Esophagus squamous epithelium (tissue), 5 donors: ENCODE results near the gene CPXM2. TPM values are rescaled to one million over a fixed set of nuclear protein-coding genes. Genes with fewer than 3 reads are reported as not detected.

Experiments used
- DNase-seq: peaks from one replicate; lab custom pipeline; 2025; lab: John Stamatoyannopoulos, UW
- H3K27ac ChIP-seq, 4 donors: fragments of 200-600 bp; sonication (generic); one replicate each; pipeline ENCODE4 v1.5.1; 2016 to 2019; ENCODE audit warnings: mild to moderate bottlenecking in 1 of 4
- H3K27me3 ChIP-seq, 4 donors: fragments of 200-600 bp; sonication (generic); 1 replicate in 3 of 4; 2 replicates in 1 of 4; pipeline versions ENCODE4 v1.5.1 to v1.6.0; 2017 to 2021; ENCODE audit warnings: antibody characterized with exemption in 1 of 4
- H3K36me3 ChIP-seq, 3 donors: fragments of 200-600 bp; sonication (generic); one replicate each; pipeline ENCODE4 v1.5.1; 2016 to 2019
- H3K4me1 ChIP-seq, 3 donors: fragments of 200-600 bp; sonication (generic); one replicate each; pipeline ENCODE4 v1.5.1; 2017 to 2019
- H3K4me3 ChIP-seq, 4 donors: fragments of 200-600 bp; sonication (generic); 1 replicate in 3 of 4; 2 replicates in 1 of 4; pipeline ENCODE4 v1.5.1; 2016 to 2019; ENCODE audit warnings: mild to moderate bottlenecking in 2 of 4, moderate library complexity in 1 of 4
- H3K9me3 ChIP-seq, 3 donors: fragments of 200-600 bp; sonication (generic); one replicate each; pipeline ENCODE4 v1.5.1; 2016 to 2019
- POLR2A ChIP-seq, 4 donors: fragments of 450-650 bp; IDR thresholded peaks; one replicate each; pipeline ENCODE4 v1.6.1; 2017; ENCODE audit warnings: antibody characterized with exemption in 4 of 4, mild to moderate bottlenecking in 4 of 4, moderate library complexity in 3 of 4
- WGBS, 2 donors: methylation state at CpG; one replicate each; pipeline ENCODE4 v1.1.5; 2018; 5-methylcytosine and 5-hydroxymethylcytosine counted together
- intact Hi-C: fragments of 100-400 bp; cut with DNase I; formaldehyde crosslinking; loops from one replicate; pipeline ENCODE4 v1.15.0; 2022
- total RNA-seq, 4 donors: library from RNA; depleted of rRNA; stranded (reverse); fragments of >200 nt; gene quantifications; one replicate each; pipeline ENCODE4 v1.1.0, GENCODE V29; 2016
- TF ChIP-seq, protein P1 (sequence below), 6 experiments: fragments of 450-650 bp in 4 of 6; fragments of 200-600 bp in 2 of 6; sonication (generic) in 2 of 6; IDR thresholded peaks; one replicate each; pipeline ENCODE4 v1.5.1; 2016 to 2019; ENCODE audit warnings: antibody characterized with exemption in 6 of 6, mild to moderate bottlenecking in 4 of 6, moderate library complexity in 4 of 6
- donor health status: DM: yes; HTN: yes; CAD: no.

Gene CPXM2
- total RNA-seq, 4 donors from 2014 or later, result 2.5 to 9.2 (median 3.0) TPM

DNA sequence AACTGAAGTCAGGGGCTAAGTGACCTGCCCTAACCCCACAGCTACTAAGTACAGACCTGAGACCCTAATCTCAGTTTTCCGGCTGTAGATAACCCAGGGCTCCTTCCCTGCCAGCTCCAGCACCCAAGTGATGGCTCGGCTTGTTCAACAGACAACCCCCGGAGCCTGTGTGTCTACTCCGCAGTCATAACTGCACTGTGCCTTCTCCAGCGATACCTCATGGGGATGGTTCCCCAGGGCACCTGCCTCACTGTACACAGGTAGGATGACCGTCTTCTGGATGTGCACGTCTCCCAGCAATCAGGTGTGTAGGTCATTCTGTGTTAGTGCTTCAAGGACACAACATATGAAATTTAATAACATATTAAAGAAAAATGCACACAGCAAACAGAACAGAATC lies 37.1 kb downstream of the CPXM2 start:
- no peaks in the 10 kb centered on the region for H3K9me3 ChIP-seq
- 93% methylated on average over 5 to 7 of the region's 7 CpGs for WGBS, 2 donors
- no peak overlapping the region for H3K4me3 ChIP-seq
- no peak overlapping the region for H3K27ac ChIP-seq
- DNase-seq, result no peak
- no peaks in the 10 kb centered on the region for H3K36me3 ChIP-seq
- intact Hi-C loops, result no loop called here
- no peak for TF ChIP-seq POLR2A (IDR thresholded peaks at IDR 0.05)
- TF ChIP-seq, protein P1, sequence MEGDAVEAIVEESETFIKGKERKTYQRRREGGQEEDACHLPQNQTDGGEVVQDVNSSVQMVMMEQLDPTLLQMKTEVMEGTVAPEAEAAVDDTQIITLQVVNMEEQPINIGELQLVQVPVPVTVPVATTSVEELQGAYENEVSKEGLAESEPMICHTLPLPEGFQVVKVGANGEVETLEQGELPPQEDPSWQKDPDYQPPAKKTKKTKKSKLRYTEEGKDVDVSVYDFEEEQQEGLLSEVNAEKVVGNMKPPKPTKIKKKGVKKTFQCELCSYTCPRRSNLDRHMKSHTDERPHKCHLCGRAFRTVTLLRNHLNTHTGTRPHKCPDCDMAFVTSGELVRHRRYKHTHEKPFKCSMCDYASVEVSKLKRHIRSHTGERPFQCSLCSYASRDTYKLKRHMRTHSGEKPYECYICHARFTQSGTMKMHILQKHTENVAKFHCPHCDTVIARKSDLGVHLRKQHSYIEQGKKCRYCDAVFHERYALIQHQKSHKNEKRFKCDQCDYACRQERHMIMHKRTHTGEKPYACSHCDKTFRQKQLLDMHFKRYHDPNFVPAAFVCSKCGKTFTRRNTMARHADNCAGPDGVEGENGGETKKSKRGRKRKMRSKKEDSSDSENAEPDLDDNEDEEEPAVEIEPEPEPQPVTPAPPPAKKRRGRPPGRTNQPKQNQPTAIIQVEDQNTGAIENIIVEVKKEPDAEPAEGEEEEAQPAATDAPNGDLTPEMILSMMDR (IDR thresholded peaks at IDR 0.05), result no peak
- no peaks in the 10 kb centered on the region for H3K27me3 ChIP-seq
- H3K4me1 ChIP-seq, result peaks cover 0 to 12% (median 0%) of the 10 kb centered on the region in 3 donors

DNA sequence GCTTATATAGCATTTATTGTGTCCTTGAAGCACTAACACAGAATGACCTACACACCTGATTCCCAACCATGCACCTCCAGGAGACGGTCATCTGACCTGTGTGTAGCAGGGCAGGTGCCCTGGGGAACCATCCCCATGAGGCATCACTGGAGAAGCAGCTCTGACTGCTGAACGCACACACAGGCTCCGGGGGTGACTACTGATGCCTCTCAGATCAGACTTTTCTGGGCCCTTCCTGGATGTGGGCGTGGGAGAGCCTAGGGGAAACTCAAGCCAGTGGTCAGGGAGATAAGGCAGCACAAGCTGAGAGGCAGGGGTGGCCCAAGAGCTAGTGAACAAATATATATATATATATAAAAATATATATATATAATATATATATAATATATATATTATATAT lies 37.6 kb downstream of the CPXM2 start:
- intact Hi-C loops, result no loop called here
- H3K27ac ChIP-seq, result no peak overlapping the region
- WGBS, 2 donors, result 57 to 81% methylated on average over 2 to 3 of the region's 4 CpGs

DNA sequence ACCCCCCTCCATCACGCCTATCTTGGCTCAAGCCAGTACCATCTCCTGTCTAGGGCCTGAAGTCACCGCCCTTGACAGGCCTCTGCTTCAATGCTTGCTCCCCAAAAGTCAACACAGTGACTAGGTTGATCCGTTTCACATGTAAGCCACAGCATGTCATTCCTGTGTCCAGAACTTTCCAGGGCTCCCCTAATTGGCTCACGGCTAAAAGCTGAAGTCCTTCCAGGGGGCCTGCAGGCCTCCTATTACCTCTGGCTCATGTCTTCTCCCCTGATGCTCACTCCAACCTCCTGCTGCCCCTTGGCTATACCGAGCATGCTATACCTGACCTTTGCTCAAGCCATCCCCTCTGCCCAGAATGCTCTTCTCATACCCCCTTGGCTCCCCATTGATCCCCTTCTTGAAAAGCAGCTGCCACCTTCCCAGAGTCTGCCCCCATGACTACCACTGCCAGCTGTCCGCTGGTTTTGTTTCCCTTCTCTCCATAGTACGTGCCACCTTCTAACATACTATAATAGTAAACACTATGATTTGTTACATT lies 39.1 kb downstream of the CPXM2 start:
- H3K4me3 ChIP-seq, result no peak overlapping the region
- no peaks in the 10 kb centered on the region for H3K27me3 ChIP-seq
- no peak overlapping the region for H3K27ac ChIP-seq
- intact Hi-C loops, result no loop called here
- WGBS, 2 donors, result 84 to 89% methylated on average over 7 of the region's 7 CpGs
- no peak for TF ChIP-seq POLR2A (IDR thresholded peaks at IDR 0.05)
- TF ChIP-seq, protein P1 (IDR thresholded peaks at IDR 0.05), result no peak
- no peaks in the 10 kb centered on the region for H3K36me3 ChIP-seq
- no peak for DNase-seq
- H3K4me1 ChIP-seq, result peaks cover 0 to 15% (median 5%) of the 10 kb centered on the region in 3 donors
- H3K9me3 ChIP-seq, result no peaks in the 10 kb centered on the region

More for the DNA sequence above, 37.6 kb downstream of the CPXM2 start:
- H3K9me3 ChIP-seq, result no peaks in the 10 kb centered on the region
- H3K27me3 ChIP-seq, result no peaks in the 10 kb centered on the region
- TF ChIP-seq, protein P1 (IDR thresholded peaks at IDR 0.05), result no peak
- no peak for TF ChIP-seq POLR2A (IDR thresholded peaks at IDR 0.05)
- DNase-seq, result no peak
- H3K4me3 ChIP-seq, result no peak overlapping the region
- peaks cover 0 to 13% (median 0%) of the 10 kb centered on the region in 3 donors for H3K4me1 ChIP-seq
- H3K36me3 ChIP-seq, result no peaks in the 10 kb centered on the region

DNA sequence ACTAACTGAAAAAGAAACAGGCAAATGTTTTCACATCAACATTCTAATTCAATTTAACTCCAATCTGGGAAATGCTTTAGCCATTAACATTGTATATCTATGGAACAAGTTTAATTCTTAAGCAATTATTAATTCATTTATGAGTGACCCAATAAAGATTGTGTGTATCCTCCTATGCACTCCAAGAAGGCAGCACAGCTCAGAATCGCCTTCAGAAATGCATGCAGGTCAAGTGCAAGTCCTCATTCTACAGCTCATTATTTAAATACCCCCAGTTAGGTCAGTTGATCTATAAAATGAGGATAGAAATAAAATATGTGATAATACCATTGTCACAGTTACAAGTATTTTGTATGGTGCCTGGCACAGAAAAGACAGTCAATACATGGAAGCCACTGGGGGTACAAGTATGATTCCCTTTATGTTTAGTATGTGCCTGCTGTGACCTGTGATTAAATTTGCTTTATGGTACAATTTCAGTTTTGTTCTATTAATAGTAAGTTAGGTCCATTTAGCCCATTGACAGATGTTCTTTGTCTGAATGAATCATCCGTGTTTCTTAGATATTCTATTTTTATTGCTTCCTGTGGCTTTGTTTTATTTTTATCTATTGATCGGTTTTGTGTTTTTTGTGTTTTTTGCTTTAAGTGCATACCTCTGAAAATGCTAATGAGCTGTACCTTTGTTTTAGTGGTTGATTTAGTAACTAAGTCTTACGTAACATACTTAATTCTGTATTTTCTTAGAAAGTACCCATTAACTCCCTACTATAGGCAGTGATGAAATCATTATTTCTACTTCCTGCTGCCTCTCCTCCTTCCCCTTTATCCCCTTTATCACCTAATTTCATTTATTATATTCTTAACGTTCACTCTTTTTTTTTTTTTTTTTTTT lies 42.8 kb downstream of the CPXM2 start:
- Histone ChIP-seq H3K4me3 (no peak overlapping the region), H3K9me3 (no peaks in the 10 kb centered on the region), H3K27ac (no peak overlapping the region), H3K27me3 (no peaks in the 10 kb centered on the region), H3K4me1 (peaks cover 0 to 23% (median 9%) of the 10 kb centered on the region in 3 donors), H3K36me3 (no peaks in the 10 kb centered on the region)
- no peak for TF ChIP-seq POLR2A (IDR thresholded peaks at IDR 0.05)
- TF ChIP-seq, protein P1 (IDR thresholded peaks at IDR 0.05), result no peak
- WGBS, 2 donors, result 29 to 31% methylated on average over 5 of the region's 5 CpGs
- intact Hi-C loops, result no loop called here
- DNase-seq, result no peak
